Measurements from ENCODE around the gene CLEC3B.
"Not testable (repeated sequence)": the region's sequence is repeated elsewhere in the genome, so short reads cannot be mapped to it uniquely, and the experiment has no call there.

Gene CLEC3B

DNA sequence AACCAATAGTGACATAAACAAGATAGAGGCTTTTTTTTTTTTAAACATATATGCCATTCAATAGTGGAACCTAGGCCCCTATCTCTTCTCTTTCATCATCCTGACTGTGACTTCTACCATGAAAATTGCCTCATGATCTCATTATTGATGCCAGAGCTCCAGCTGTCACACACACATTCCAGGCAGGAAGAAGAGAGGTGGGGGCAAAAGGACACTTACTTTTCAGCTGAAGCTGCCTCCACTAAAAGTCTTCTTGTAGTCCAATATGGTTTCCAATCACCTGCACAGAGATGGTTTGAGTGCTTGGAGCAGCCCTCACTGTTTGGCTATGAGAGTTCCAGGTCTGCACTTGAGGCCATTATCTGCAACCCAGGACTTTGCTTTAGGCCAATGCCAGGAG, 45.0 kb downstream of the CLEC3B start:
- DNase-seq: no peak

DNA sequence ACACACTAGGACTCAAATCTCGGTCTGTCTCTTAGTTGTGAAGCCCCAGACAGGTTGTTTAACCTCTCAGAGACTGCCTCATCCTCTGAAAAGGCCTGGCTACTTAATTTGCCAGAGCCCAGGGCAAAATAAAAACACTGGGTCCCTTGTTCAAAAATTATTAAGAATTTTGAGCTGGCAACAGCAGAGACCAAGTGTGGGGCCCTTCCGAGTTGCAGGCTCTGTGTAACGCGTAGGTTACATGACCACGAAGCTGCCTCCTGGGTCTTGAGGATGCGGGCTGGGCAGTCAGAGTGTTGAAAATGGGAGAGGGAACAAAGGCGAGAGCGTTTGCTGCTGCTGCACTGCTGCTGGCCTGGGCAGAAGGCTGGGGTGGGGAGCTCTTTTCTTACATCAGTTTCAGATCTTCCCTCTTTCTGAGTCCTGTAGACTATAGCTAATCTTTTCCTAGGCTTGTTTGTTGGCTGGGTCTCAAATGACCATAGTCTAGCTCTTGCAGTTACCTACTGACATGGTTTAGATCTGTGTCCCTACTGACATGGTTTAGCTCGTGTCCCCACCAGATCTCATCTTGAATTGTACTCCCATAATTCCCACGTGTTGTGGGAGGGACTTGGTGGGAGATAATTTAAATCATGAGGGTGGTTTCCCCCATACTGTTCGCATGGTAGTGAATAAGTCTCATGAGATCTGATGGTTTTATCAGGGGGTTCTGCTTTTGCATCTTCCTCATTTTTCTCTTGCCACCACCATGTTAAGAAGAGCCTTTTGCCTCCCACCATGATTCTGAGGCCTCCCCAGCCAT, 49.9 kb downstream of the CLEC3B start:
- DNase-seq: no peak

GRCh38 chr3:45078256-45078655, 52.2 kb downstream of the CLEC3B start:
- DNase-seq: not testable (repeated sequence)

- DNase-seq: no peak
Measured at GRCh38 chr3:45078910-45079522, 52.9 kb downstream of the CLEC3B start.

GRCh38 chr3:45079715-45080114, 53.6 kb downstream of the CLEC3B start:
- DNase-seq: no peak

DNA sequence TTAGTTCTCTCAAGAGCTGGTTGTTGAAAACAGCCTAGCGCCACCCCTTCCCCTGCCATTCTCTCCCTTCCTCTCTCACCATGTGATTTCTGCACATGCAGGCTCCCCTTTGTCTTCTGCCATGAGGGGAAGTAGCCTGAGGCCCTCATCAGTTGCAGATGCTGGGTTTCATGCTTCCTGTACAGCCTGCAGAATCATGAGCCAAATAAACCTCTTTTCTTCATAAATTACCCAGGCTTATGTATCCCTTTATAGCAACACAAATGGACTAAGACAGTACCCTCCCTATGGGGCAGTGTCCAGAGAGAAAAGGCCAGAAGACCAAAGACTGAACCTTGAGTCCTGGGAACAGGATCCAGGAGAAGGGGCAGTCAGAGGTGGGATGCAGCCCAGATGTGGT, 54.7 kb downstream of the CLEC3B start:
- no peak for DNase-seq

DNA sequence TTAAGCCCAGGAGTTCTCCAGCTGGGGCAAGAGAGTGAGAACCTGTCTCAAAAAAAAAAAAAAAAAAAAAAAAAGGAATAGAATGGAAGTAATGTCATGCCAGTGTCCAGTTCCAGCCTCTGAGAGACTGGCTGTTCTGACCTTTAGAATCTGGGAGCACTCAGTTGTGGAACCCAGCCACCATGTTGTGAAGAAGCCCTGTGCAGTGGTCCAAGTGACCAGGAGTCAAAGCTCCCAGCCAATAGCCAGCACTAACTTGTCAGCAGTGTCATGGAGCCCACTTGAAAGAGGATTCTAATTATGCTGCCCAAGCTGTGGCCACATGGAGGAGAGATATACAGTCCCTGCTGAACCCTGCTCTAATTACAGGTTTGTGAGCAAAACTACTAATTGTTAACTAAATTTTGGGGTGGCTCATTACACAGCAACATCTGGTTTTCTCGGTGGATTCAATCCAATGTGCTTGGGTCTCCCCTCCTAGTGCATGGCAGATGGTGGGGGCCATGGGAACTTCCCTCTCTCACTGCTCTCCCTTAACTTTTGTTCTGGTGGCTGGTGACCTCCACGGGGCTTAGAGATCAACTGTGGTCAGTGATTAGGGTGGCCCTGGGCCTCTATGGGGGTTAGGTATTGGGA, 55.5 kb downstream of the CLEC3B start:
- no peak for DNase-seq

DNA sequence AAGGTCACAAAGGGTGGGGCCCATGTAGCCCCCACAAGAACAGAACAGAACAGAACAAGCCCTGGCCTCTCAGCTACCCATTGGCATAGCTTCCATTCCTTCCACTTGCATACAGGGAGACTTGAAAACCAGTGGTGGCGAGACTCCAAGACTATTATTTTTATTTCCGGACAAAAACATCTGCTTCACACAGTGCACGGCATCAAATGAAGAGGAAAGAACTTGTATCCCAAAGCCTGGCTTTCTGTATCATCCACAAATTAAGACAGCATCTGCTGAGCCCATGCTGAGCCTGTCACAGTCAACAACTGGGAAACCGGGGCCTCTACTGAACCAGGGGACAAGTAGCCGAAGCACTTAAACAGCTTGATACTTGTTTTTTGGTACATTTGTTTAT, 56.0 kb downstream of the CLEC3B start:
- DNase-seq: peak; percentile 44

DNA sequence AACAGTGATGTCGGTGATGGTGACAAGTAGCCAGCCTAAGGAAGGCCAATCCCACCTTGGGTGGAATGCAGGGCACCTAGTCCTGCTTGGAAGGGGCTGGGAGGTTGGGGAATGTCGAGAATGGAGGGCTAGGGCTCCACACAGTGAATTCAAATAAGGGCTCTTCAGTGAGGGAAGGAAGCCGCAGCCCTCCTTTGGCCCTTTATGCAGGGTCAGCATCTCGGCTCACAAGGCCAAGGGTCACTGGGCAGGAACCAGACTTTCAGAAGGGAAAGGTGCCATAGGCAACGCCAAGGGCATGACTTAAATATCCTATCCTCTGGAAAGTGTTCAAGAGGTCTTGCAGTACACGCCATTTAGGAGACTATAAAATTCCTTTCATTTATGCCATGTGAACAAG, 56.9 kb downstream of the CLEC3B start:
- no peak for DNase-seq

DNA sequence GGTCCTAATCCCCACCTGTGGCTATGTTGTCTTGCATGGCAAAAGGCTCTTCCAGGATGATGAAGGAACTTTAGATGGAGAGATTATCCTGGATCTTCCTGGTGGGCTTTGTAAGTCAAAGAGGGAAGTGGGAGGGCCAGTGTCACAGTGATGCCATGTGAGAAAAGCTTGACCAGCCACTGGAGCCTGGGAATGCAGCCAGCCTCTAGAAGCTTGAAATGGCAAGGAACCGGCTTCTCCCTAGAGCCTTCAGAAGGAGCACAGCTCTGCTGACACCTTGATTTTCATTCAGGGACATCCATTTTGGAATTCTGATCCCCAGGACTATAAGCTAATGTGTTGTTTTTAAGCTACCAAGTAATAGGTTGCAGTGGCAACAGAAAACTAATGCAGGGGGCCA, 58.3 kb downstream of the CLEC3B start:
- no peak for DNase-seq

GRCh38 chr3:45084820-45085816, 59.0 kb downstream of the CLEC3B start:
- DNase-seq: no peak

Measured in eye (tissue), 1 donor.